Ascending aorta (tissue), 2 donors: ENCODE measurements around the gene STK32A. TPM values are rescaled to one million over a fixed set of nuclear protein-coding genes. Genes with fewer than 3 reads are reported as not detected.

ENCODE experiments used
- DNase-seq, 2 donors: peaks; one replicate each; pipeline ENCODE4 v3.0.0-alpha.2; 2019; ENCODE audit warnings: low spot score in 2 of 2
- H3K27ac ChIP-seq, 2 donors: fragments of 200-600 bp; sonication (generic); one replicate each; pipeline ENCODE4 v1.5.1; 2016 to 2017; ENCODE audit warnings: mild to moderate bottlenecking in 1 of 2
- H3K27me3 ChIP-seq: fragments of 200-600 bp; sonication (generic); one replicate; pipeline ENCODE4 v1.5.1; 2017
- H3K36me3 ChIP-seq, 2 donors: fragments of 200-600 bp; sonication (generic); one replicate each; pipeline ENCODE4 v1.5.1; 2016
- H3K4me1 ChIP-seq, 2 donors: fragments of 200-600 bp; sonication (generic); one replicate each; pipeline ENCODE4 v1.5.1; 2016 to 2017; ENCODE audit warnings: mild to moderate bottlenecking in 1 of 2
- H3K4me3 ChIP-seq, 2 donors: fragments of 200-600 bp; sonication (generic); one replicate each; pipeline ENCODE4 v1.5.1; 2016 to 2017; ENCODE audit warnings: mild to moderate bottlenecking in 1 of 2
- H3K9me3 ChIP-seq, 2 donors: fragments of 200-600 bp; sonication (generic); one replicate each; pipeline ENCODE4 v1.5.1; 2016
- CTCF ChIP-seq, 3 experiments: fragments of 200-600 bp in 2 of 3; fragments of 450-650 bp in 1 of 3; sonication (generic) in 2 of 3; IDR thresholded peaks; one replicate each; pipeline ENCODE4 v1.5.1; 2016 to 2019; ENCODE audit warnings: antibody characterized with exemption in 3 of 3, mild to moderate bottlenecking in 1 of 3, moderate library complexity in 1 of 3
- intact Hi-C: fragments of 100-400 bp; cut with DNase I; formaldehyde crosslinking; loops from one replicate; pipeline ENCODE4 v1.15.1; 2023
- total RNA-seq: library from RNA; depleted of rRNA; stranded (reverse); fragments of >200 nt; gene quantifications from one replicate; pipeline ENCODE4 v1.1.0, GENCODE V29; 2016

The STK32A gene
- total RNA-seq, 1 donor from 2014 or later: 6.2 TPM

GRCh38 chr5:147305147-147305546, 70.3 kb downstream of the STK32A start:
- Histone ChIP-seq H3K27me3 (no peaks in the 10 kb centered on the region), H3K4me1 (peaks cover 0 to 35% of the 10 kb centered on the region in 2 donors), H3K36me3 (no peaks in the 10 kb centered on the region), H3K9me3 (no peaks in the 10 kb centered on the region), H3K27ac (peak overlapping the region; percentile 77 to 88), H3K4me3 (no peak overlapping the region)
- no peak for DNase-seq
- intact Hi-C loops: loop anchor here (10.0 kb wide), 1 partner anchor 590 kb away; no protein-coding TSS in a partner anchor
- TF ChIP-seq CTCF (IDR thresholded peaks at IDR 0.05): no peak

- intact Hi-C loops: loop anchor here (10.0 kb wide), 1 partner anchor 588 kb away; no protein-coding TSS in a partner anchor
Measured at GRCh38 chr5:147306351-147306750, 71.5 kb downstream of the STK32A start.

GRCh38 chr5:147307170-147307569, 72.3 kb downstream of the STK32A start:
- Histone ChIP-seq H3K4me3 (no peak overlapping the region), H3K27me3 (no peaks in the 10 kb centered on the region), H3K36me3 (no peaks in the 10 kb centered on the region), H3K27ac (peak overlapping the region; percentile 43 to 65), H3K4me1 (peaks cover 0 to 38% of the 10 kb centered on the region in 2 donors), H3K9me3 (no peaks in the 10 kb centered on the region)
- intact Hi-C loops: loop anchor here (1.0 to 10.0 kb wide), 2 partner anchors 97 to 588 kb away; no protein-coding TSS in a partner anchor
- no peak for TF ChIP-seq CTCF (IDR thresholded peaks at IDR 0.05)
- DNase-seq: peak in 1 of 2 donors; percentile 69

More at GRCh38 chr5:147306351-147306750, 71.5 kb downstream of the STK32A start:
- H3K4me3 ChIP-seq: no peak overlapping the region
- H3K9me3 ChIP-seq: no peaks in the 10 kb centered on the region
- no peaks in the 10 kb centered on the region for H3K36me3 ChIP-seq
- no peak for TF ChIP-seq CTCF (IDR thresholded peaks at IDR 0.05)
- no peak for DNase-seq
- H3K27me3 ChIP-seq: no peaks in the 10 kb centered on the region
- peak overlapping the region in 1 of 2 donors; percentile 65 for H3K27ac ChIP-seq
- H3K4me1 ChIP-seq: peaks cover 0 to 38% of the 10 kb centered on the region in 2 donors

GRCh38 chr5:147309621-147310020, 74.8 kb downstream of the STK32A start:
- Histone ChIP-seq H3K4me3 (no peak overlapping the region), H3K27ac (peak overlapping the region; percentile 73 to 75), H3K27me3 (no peaks in the 10 kb centered on the region), H3K36me3 (no peaks in the 10 kb centered on the region), H3K4me1 (peaks cover 0 to 21% of the 10 kb centered on the region in 2 donors), H3K9me3 (no peaks in the 10 kb centered on the region)
- no peak for DNase-seq
- intact Hi-C loops: loop anchor here (2.0 to 10.0 kb wide), 4 partner anchors 75 to 585 kb away; partner anchors contain the start of gene STK32A
- no peak for TF ChIP-seq CTCF (IDR thresholded peaks at IDR 0.05)

GRCh38 chr5:147310059-147310704, 75.4 kb downstream of the STK32A start:
- no peak for TF ChIP-seq CTCF (IDR thresholded peaks at IDR 0.05)
- peak; percentile 51 to 92 for DNase-seq
- Histone ChIP-seq H3K9me3 (no peaks in the 10 kb centered on the region), H3K36me3 (no peaks in the 10 kb centered on the region), H3K27me3 (no peaks in the 10 kb centered on the region), H3K27ac (peak overlapping the region; percentile 73 to 75), H3K4me1 (peaks cover 0 to 16% of the 10 kb centered on the region in 2 donors), H3K4me3 (no peak overlapping the region)
- intact Hi-C loops: loop anchor here (2.0 to 5.0 kb wide), 3 partner anchors 75 to 343 kb away; partner anchors contain the start of gene STK32A
